ENCODE results near the gene CLRN2.
A peak's percentile ranks its signal among the peaks of the same experiment; 100 is the strongest.

CLRN2 gene

GRCh38 chr4:17500574-17500973 is 14.4 kb upstream of the CLRN2 start:
- H3K4me3 ChIP-seq (ENCODE audit: low read depth, low read length), result no peak overlapping the region
- no peak for DNase-seq (ENCODE audit: low read depth)

- DNase-seq (ENCODE audit: low read depth), result no peak
- no peak overlapping the region for H3K4me3 ChIP-seq (ENCODE audit: low read depth, low read length)
Observed at GRCh38 chr4:17502756-17503155, 12.2 kb upstream of the CLRN2 start.

DNA sequence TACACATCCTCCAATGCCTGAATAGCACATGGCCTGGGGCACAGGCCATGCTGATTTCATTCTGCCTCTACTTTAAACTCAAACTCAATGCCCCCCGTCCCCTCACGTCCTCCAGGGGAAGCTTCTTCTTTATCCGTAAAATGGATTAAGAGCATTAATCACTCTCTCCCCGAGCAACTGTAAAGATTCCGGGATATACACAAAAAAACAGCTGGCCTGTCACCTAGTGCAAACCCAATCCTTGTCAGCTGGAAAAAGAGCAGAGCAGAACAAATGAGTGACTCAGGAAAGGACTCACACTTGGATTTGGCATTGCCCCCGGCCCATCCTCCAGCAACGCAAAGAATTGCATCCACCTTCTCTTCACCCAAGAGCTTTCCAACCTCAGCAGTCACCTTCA is 10.9 kb upstream of the CLRN2 start:
- no peak for DNase-seq (ENCODE audit: low read depth)
- no peak overlapping the region for H3K4me3 ChIP-seq (ENCODE audit: low read depth, low read length)

- no peak for DNase-seq (ENCODE audit: low read depth)
- no peak overlapping the region for H3K4me3 ChIP-seq (ENCODE audit: low read depth, low read length)
Observed at GRCh38 chr4:17510582-17510981, 4.4 kb upstream of the CLRN2 start.

GRCh38 chr4:17511051-17511450 is 3.9 kb upstream of the CLRN2 start:
- H3K4me3 ChIP-seq (ENCODE audit: low read depth, low read length), result peak overlapping the region; percentile 81
- DNase-seq (ENCODE audit: low read depth), result no peak

GRCh38 chr4:17511509-17511949 is 3.4 kb upstream of the CLRN2 start:
- no peak for DNase-seq (ENCODE audit: low read depth)
- H3K4me3 ChIP-seq (ENCODE audit: low read depth, low read length), result peak overlapping the region; percentile 81

GRCh38 chr4:17511950-17512795 is 2.8 kb upstream of the CLRN2 start, which contains the start of gene QDPR:
TSS of gene QDPR (minus strand) at chr4:17512090. CDS start at chr4:17512054, 36 bp downstream.
- DNase-seq (ENCODE audit: low read depth), result no peak
- peak within 1 kb of the TSS; percentile 81 for H3K4me3 ChIP-seq (ENCODE audit: low read depth, low read length)

DNA sequence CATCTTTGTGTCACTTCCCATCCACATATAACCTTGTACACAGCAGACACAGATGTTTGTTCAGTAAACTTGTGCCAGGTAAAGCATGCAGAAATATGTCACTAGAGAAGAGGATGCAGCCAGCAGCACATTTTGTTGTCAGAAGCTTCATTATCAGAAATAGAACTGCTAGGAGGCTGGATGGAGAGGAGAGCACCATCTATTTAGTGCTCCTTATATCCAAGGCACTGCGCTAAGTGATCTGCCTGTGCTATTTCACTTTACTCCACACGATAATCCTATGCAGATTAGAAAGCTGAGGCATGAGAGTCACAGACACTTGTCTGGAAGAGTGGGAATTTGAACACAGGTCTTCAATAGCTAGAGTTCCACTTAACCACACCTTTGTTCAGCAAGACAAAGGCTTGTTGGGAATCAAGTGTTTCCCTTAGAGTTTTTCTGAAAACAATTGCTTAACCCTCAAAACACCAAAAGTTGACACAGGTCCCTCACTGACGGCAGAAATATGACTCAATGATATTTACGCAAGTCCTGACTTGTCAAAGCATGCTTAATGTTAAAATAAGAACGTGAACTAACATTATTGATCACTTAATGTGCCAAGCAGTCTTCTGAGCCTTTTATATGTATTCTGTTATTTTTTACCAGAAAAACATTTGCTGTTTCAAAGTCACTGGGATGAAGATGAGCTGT is 1.8 kb upstream of the CLRN2 start:
- no peak overlapping the region for H3K4me3 ChIP-seq (ENCODE audit: low read depth, low read length)
- DNase-seq (ENCODE audit: low read depth), result no peak

DNA sequence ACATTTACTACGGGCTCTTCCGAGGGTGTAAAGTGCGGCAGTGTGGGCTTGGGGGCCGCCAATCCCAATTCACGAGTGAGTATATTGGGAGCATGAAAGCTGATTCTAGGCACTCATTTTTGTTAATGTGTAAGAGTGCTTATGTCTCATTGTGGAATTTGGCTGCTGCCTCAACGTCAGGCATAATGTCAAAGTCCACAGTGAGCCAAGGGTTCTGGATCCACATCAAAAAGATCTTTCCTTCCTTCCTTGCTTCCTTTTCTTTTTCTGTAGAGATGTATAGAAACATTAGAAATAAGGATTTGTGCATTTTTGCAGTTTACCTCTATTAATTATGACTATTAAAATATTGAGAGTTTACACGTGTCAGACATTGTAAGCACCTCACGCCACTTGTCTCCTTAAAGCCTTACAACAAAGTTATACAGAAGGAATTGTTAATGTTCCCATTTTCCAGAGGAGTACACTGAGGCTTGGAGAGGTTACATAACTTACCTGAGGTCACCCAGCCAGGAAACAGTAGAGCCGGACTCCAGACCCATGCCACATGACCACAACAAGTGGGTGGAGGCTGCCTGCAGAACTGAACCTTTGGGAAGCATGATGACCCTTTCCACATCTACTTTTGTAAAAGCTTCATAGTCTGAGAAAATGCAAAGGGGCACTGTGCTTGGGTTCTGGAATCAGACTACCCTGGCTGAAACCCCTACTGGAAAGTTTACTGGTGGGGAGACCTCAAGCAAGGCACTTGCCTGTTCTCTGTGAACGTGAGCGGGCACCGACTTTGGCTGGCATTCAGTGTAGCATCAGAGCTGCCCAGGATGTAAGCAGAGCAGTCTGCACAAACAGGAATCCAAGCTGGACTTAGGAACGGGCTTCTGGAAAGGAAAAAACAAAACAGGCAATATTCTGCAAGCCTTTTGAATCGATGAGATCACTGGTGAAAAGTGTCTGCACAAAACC is 761 bp downstream of the CLRN2 start:
- no peak for DNase-seq (ENCODE audit: low read depth)

GRCh38 chr4:17516980-17517379 is 2.0 kb downstream of the CLRN2 start:
- DNase-seq (ENCODE audit: low read depth), result no peak
- no peak overlapping the region for H3K4me3 ChIP-seq (ENCODE audit: low read depth, low read length)

More for the DNA sequence above, 761 bp downstream of the CLRN2 start:
- no peak overlapping the region for H3K4me3 ChIP-seq (ENCODE audit: low read depth, low read length)

GRCh38 chr4:17517664-17518063 is 2.7 kb downstream of the CLRN2 start:
- no peak for DNase-seq (ENCODE audit: low read depth)
- no peak overlapping the region for H3K4me3 ChIP-seq (ENCODE audit: low read depth, low read length)

GRCh38 chr4:17521595-17521994 is 6.6 kb downstream of the CLRN2 start:
- H3K4me3 ChIP-seq (ENCODE audit: low read depth, low read length), result no peak overlapping the region
- DNase-seq (ENCODE audit: low read depth), result no peak

GRCh38 chr4:17523662-17524061 is 8.7 kb downstream of the CLRN2 start:
- H3K4me3 ChIP-seq (ENCODE audit: low read depth, low read length), result no peak overlapping the region
- no peak for DNase-seq (ENCODE audit: low read depth)

GRCh38 chr4:17526695-17527477 is 11.9 kb downstream of the CLRN2 start:
- H3K4me3 ChIP-seq (ENCODE audit: low read depth, low read length), result no peak overlapping the region
- no peak for DNase-seq (ENCODE audit: low read depth)

DNA sequence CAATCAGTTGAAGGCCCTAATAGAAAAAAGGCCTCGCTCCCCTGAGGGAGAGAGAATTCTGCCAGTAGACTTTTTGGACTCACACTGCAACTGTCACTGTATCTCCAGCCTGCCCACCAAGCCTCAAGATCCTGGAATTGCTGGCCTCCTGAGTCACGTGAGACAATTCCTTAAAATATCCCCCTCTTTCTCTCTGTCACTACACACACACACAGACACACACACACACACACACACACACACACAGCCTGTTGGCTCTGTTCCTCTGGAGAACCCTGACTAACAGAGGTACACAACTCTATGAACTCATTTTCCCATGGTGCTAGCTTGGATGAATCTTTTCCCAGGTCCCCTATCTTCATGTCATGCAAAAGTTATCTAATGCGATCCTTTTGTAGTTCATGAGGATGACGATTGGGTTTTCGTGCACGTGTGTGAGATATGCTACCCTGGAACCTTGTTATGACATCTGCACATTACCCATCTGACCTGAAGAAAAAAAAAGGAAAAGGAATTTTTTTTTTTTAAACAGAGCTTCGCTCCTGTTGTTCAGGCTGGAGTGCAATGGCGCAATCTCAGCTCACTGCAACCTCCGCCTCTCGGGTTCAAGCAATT is 13.7 kb downstream of the CLRN2 start:
- no peak for DNase-seq (ENCODE audit: low read depth)

GRCh38 chr4:17531538-17532285 is 16.7 kb downstream of the CLRN2 start:
- no peak for DNase-seq (ENCODE audit: low read depth)
- no peak overlapping the region for H3K4me3 ChIP-seq (ENCODE audit: low read depth, low read length)

More for the DNA sequence above, 13.7 kb downstream of the CLRN2 start:
- no peak overlapping the region for H3K4me3 ChIP-seq (ENCODE audit: low read depth, low read length)

DNA sequence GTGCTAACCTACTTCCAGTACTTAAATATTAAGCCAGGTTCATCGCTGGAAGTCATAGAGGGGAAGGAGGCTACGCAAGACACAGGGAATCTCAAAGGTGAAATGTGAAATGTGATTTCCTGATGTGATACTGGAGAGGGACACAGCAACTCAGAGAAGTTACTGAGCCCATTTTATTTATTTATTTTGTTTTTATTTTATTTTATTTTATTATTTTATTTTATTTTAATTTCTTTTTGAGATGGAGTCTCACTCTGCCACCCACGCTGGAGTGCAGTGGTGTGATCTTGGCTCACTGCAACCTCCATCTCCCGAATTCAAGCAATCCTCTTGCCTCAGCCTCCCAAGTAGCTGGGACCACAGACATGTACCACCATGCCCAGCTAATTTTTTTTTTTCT is 19.7 kb downstream of the CLRN2 start:
- no peak overlapping the region for H3K4me3 ChIP-seq (ENCODE audit: low read depth, low read length)
- no peak for DNase-seq (ENCODE audit: low read depth)

DNA sequence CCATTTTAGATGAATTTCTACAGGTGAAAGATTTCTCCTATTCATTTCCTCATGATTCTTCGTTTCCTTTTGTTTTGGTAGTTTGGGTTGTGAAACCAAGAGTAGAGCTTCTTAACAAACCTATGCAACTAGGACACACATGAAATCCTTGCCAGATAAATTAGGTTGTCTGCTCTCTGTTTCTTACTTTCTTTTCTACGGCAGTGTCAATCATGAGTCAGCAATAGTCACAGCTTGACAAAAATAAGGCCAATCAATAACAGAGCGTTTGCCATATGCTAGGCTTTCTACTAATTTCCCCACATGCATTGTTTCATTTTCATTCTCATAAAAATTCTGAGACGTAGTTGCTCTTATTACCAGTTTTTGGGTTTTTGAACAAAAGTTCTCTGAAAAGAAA is 20.3 kb downstream of the CLRN2 start:
- DNase-seq (ENCODE audit: low read depth), result no peak
- H3K4me3 ChIP-seq (ENCODE audit: low read depth, low read length), result no peak overlapping the region

Data from skeletal muscle cell (primary cell).